Measurements from ENCODE around the gene BNC1.
A peak's percentile ranks its signal among the peaks of the same experiment; 100 is the strongest.

The BNC1 gene

DNA sequence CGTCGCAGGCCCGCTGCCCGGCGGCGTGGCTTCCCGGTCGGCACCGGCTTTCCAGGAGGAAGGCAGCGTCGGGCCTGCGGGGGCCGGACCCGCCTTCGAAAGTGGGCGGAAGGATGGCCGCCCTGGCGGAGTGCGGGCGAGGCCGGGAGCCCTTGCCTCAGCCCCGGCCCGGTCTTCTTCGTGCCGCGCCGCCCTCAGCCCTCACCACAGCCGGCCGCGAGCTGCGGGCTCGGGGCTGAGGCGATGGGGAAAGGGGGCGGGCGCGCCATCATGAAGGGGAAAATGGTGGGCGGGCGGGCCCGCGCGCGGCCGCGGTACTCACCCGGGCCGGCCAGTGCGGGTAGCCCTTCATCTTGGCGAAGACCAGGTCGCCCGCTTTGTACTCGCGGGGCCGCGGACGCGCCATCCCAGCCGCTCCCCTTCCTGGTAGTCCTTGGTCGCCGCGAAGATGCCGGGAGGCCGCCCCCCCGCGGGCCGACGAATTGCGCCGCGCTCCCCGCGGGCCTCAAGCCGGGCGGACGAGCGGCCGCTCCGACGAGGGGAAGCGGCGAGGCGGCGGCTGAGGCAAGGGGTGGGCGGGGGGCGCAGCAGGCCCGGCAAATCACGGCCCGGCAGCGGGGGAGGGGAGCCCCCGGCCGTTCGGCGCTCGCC lies 77.3 kb downstream of the BNC1 start:
- peaks cover 46% of the 10 kb centered on the region for H3K79me2 ChIP-seq (ENCODE audit: control insufficient read depth, insufficient read depth, low read length, unreplicated experiment)
- H2AFZ ChIP-seq (ENCODE audit: low read length, unreplicated experiment), result peak overlapping the region; percentile 88
- peak overlapping the region; percentile 65 for H3K27ac ChIP-seq (ENCODE audit: low read depth, low read length)
- no peaks in the 10 kb centered on the region for H3K27me3 ChIP-seq (ENCODE audit: insufficient read depth, low read length)
- H3K4me3 ChIP-seq (ENCODE audit: low read depth, low read length), result peak overlapping the region; percentile 95
- H3K36me3 ChIP-seq (ENCODE audit: insufficient read depth, low read length), result no peaks in the 10 kb centered on the region
- peaks cover 35% of the 10 kb centered on the region for H3K4me1 ChIP-seq (ENCODE audit: control insufficient read depth, insufficient read depth, low read length, unreplicated experiment)

DNA sequence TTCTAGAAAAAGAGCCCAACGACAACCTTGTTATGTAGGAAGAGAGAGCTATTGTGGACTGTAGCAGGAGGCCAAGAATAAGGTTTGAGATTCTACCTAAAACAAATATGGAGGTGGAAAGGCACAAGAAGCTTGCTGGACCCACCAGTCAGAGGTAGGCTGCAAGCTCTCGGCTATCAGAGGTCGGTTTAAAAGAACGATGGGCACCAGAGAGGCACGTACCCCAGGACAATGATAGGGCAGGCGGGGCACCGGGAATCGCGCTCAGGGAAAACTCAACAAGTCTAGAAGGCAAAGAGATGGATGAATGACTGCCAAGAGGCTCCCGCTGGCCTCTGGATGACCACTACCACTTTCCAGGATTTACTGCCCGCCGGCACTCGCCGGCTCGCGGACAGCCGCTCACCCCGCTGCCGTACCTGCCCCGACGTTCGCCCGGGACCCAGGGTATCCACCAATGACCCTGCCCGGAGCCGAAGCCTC lies 77.9 kb downstream of the BNC1 start:
- no peaks in the 10 kb centered on the region for H3K36me3 ChIP-seq (ENCODE audit: insufficient read depth, low read length)
- H3K27ac ChIP-seq (ENCODE audit: low read depth, low read length), result peak overlapping the region; percentile 65
- H3K4me3 ChIP-seq (ENCODE audit: low read depth, low read length), result peak overlapping the region; percentile 95
- peak overlapping the region; percentile 88 for H2AFZ ChIP-seq (ENCODE audit: low read length, unreplicated experiment)
- peaks cover 37% of the 10 kb centered on the region for H3K4me1 ChIP-seq (ENCODE audit: control insufficient read depth, insufficient read depth, low read length, unreplicated experiment)
- peaks cover 52% of the 10 kb centered on the region for H3K79me2 ChIP-seq (ENCODE audit: control insufficient read depth, insufficient read depth, low read length, unreplicated experiment)
- H3K27me3 ChIP-seq (ENCODE audit: insufficient read depth, low read length), result no peaks in the 10 kb centered on the region
